Measurements from ENCODE around the gene MARK3. TPM values are rescaled to one million over a fixed set of nuclear protein-coding genes. Genes with fewer than 3 reads are reported as not detected.

Gene MARK3
- total and polyA plus RNA-seq, 2 of the 13 experiments (the other 11 are each of a cell fraction or from before 2014, with no cell fraction given): 47.7 to 56.6 TPM

DNA sequence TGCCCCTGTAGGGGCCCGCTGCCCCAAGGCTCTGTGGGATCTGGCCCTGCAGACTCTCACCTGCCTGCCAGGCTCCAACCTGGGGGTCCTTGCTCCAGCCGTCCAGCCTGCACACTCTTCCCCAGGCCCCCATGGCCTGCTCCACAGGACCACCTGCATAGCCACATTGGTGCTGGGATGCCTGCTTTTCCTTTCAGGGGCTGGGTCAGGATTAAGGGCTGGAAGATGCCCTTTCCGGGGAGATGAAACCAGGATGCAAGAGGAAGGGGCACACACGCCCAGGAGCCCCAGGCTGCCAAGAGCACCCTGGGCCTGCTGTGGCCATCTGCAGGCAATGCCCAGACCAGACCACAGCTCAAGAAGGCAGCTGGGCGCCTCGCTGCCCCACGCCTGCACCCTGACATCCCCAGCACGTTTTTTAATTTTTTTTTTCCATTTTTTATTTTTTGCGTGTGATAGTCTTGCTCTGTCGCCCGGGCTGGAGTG lies 162.3 kb downstream of the MARK3 start (continued):
- TF ChIP-seq STAT6 (CRISPR knock-in tag; IDR thresholded peaks at IDR 0.05; ENCODE audit: borderline replicate concordance) (no peak), ZNF782 (CRISPR knock-in tag; IDR thresholded peaks at IDR 0.05; ENCODE audit: borderline replicate concordance) (no peak), NCOA1 (CRISPR knock-in tag; IDR thresholded peaks at IDR 0.05) (no peak), NR3C1 (CRISPR knock-in tag; IDR thresholded peaks at IDR 0.05) (no peak), ZNF138 (CRISPR knock-in tag; IDR thresholded peaks at IDR 0.05; ENCODE audit: low read depth) (no peak)
- TF ChIP-seq, protein P1, sequence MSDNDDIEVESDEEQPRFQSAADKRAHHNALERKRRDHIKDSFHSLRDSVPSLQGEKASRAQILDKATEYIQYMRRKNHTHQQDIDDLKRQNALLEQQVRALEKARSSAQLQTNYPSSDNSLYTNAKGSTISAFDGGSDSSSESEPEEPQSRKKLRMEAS (IDR thresholded peaks at IDR 0.05): no peak

DNA sequence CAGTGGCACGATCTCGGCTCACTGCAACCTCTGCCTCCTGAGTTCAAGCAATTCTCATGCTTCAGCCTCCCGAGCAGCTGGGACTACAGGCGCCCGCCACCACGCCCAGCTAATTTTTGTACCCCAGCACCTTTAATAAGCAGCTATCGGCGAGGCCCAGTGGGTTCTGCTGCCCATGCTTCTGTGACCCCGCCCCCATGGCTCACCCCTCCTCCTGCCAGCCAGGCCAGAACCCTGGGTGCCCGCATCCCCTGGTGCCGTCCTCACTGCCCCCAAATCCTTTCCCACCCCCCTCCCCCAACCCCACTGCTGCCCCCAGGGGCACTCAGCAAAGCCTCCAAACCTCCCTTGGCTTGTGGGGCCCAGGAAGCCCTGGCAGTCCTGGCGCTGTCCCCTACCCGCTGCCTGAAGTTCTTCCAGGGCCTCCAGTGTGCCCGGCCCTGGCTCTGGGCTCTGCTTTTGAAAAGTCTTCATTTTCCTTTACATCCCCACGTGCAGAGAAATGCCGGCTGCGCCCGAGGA lies 162.8 kb downstream of the MARK3 start:
- Histone ChIP-seq H3K9me3 (ENCODE audit: low read length) (no peaks in the 10 kb centered on the region), H2AFZ (ENCODE audit: low read length) (no peak overlapping the region), H3K9ac (ENCODE audit: insufficient read depth, low read depth, low read length) (no peak overlapping the region), H4K20me1 (ENCODE audit: insufficient read depth, low read length) (no peaks in the 10 kb centered on the region), H3K4me3 (replicated peaks in 1 of 3; ENCODE audit: insufficient read depth in 1 of 3, low read depth in 2 of 3, low read length in 3 of 3) (no peak overlapping the region), H3K4me2 (ENCODE audit: low read depth, low read length) (no peak overlapping the region), H3K36me3 (replicated peaks in 1 of 2; ENCODE audit: control insufficient read depth in 1 of 2, insufficient read depth in 2 of 2, low read length in 2 of 2) (no peaks in the 10 kb centered on the region), H3K79me2 (ENCODE audit: insufficient read depth, low read length) (no peaks in the 10 kb centered on the region), H3K27me3 (ENCODE audit: control insufficient read depth in 1 of 2, insufficient read depth in 2 of 2, low read length in 2 of 2) (no peaks in the 10 kb centered on the region), H3K27ac (ENCODE audit: extremely low read length, insufficient read depth, low read length) (no peak overlapping the region), H3K4me1 (ENCODE audit: insufficient read depth, low read length) (peaks cover 32% of the 10 kb centered on the region)
- in situ Hi-C loops (cut with HindIII; ENCODE audit: extremely low pct_ligation_motif_present, low pct_unique_long_range_greater_than_20kb): loop anchor here (5.0 kb wide), 1 partner anchor 46 kb away; no protein-coding TSS in a partner anchor
- POLR2A ChIA-PET: no interaction called here
- CTCF ChIA-PET (ENCODE audit: low intra/inter-chr PET ratio, low total read pairs): interaction anchor here (0.7 kb wide), 1 partner anchor 48 kb away, joined by 3 read pairs; no protein-coding TSS in a partner anchor
- DNase-seq (ENCODE audit: low spot score): no peak
- ATAC-seq: no peak
- BruUV-seq (replicated peaks): no TSS peak
- intact Hi-C loops (cut with micrococcal nuclease; ENCODE audit: unreplicated experiment): no loop called here
- TF ChIP-seq JUN (CRISPR knock-in tag; IDR thresholded peaks at IDR 0.05): no peak
- no peak for TF ChIP-seq ZNF101 (CRISPR knock-in tag; IDR thresholded peaks at IDR 0.05; ENCODE audit: borderline replicate concordance, low read depth)
- TF ChIP-seq SATB2 (CRISPR knock-in tag; IDR thresholded peaks at IDR 0.05): no peak
- no peak for TF ChIP-seq KDM6A (CRISPR knock-in tag; IDR thresholded peaks at IDR 0.05; ENCODE audit: low read depth)
- no peak for TF ChIP-seq SMC3 (IDR thresholded peaks at IDR 0.05; ENCODE audit: low read length)
- FAIRE-seq: no peak
- 88% methylated on average over 18 of the region's 18 CpGs for WGBS (ENCODE audit: low lambda C conversion rate)
